GM21381 (cell line): ENCODE data around the gene SSX2.
"Not testable (repeated sequence)": the region's sequence is repeated elsewhere in the genome, so short reads cannot be mapped to it uniquely, and the experiment has no call there.

Source experiments
- ATAC-seq: cut with Tn5 transposase; IDR thresholded peaks from one replicate; pipeline ENCODE4 v1.9.1; 2021; ENCODE audit warnings: mild to moderate bottlenecking, moderate library complexity; ENCODE audit not compliant: unreplicated experiment

Gene SSX2, protein sequence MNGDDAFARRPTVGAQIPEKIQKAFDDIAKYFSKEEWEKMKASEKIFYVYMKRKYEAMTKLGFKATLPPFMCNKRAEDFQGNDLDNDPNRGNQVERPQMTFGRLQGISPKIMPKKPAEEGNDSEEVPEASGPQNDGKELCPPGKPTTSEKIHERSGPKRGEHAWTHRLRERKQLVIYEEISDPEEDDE

DNA sequence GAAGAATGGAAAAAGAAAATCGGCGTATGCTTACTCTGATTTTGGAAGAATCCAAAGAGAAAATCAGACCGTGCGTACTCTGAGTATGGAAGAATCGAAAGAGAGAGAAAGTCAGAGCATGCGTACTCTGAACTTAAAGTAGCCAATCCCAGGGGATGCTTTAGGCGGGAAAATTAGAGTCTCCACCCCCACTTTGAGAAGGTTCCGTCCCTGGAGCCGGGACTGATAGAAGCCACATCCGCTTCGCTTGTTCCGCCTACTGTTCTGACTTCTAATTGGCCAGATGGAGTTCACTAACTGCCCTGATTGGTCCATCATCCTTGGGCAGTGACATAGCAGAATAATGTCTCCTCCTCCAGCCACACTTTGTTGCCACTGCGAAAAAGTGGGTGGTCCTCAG lies at the start of gene SSX2:
SSX2 (minus strand) TSS at position 101 of the 400 bp plus-strand sequence. CDS start 1,429 bp downstream, outside the sequence.
- not testable (repeated sequence) for ATAC-seq

DNA sequence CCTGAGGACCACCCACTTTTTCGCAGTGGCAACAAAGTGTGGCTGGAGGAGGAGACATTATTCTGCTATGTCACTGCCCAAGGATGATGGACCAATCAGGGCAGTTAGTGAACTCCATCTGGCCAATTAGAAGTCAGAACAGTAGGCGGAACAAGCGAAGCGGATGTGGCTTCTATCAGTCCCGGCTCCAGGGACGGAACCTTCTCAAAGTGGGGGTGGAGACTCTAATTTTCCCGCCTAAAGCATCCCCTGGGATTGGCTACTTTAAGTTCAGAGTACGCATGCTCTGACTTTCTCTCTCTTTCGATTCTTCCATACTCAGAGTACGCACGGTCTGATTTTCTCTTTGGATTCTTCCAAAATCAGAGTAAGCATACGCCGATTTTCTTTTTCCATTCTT lies 44.0 kb upstream of the SSX2 start, which contains the start of gene SSX2B:
SSX2B (plus strand) TSS at position 301 of the 400 bp plus-strand sequence. CDS start 1,429 bp downstream, outside the sequence.
- not testable (repeated sequence) for ATAC-seq

DNA sequence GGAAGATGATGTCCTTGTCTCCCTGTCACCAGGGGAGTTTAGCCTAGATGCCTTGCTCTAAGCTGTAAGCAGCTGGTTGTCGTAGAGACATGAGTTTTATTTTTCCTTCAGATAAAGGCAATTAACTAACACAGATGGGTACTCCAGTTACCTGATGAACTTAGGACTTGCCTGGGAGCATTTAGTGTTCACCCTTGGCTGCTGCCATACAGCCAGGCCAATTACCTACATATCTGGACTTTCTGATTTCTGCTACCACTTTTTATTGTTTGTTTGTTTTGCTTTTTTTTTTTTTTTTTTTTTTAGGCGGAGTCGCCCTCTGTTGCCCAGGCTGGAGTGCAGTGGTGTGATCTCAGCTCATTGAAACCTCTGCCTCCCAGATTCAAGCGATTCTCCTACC lies 14.9 kb downstream of the SSX2 start:
- not testable (repeated sequence) for ATAC-seq

DNA sequence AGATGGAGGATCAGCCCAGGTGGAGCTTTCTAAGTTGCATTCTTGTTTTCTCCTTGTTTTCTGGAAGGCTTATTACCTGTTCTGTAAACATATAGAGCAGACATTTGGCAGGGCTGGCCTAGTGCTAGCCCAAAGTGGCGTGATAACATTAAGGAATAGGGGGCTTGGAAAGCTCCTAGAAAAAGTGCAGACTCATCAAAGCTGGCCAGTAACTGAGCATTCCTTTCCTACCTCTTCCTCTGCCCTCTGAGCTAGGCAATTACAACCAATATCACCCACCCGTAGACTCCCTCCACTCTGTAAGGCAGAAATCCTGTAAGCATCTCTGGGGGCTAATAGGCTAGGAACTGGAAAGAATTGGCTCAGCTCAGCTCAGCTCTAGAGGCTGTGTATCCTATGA lies 44.8 kb downstream of the SSX2 start:
- ATAC-seq, result not testable (repeated sequence)

DNA sequence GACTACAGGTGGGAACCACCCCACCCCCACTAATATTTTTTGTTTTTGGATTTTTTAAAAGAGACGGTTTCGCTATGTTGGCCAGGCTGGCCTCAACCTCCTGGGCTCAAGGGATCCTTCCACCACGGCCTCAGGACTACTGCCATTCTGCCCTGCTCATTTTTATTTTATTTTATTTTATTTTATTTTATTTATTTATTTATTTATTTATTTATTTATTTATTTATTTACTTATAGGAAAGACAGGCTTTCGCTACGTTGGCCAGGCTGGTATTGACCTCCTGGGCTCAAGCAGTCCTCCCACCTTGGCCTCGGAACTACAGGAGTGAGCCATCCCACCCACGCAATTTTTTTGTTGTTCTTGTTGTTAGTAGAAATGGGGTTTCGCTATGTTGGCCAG lies 51.5 kb downstream of the SSX2 start:
- ATAC-seq, result not testable (repeated sequence)

DNA sequence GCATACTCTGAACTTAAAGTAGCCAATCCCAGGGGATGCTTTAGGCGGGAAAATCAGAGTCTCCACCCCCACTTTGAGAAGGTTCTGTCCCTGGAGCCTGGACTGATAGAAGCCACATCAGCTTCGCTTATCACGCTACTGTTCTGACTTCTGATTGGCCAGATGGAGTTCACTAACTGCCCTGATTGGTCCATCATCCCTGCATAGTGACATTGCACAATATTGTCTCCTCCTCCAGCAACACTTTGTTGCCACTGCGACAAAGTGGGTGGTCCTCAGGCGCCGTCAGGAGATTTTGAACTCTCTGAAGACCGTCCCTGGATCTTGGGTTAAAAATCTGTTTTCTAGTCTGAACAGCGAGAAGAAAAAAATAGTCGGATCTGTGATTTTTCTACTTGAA lies 52.2 kb downstream of the SSX2 start, which contains the start of gene SSX7:
SSX7 (minus strand) TSS at position 101 of the 400 bp plus-strand sequence. CDS start 1,428 bp downstream, outside the sequence.
- ATAC-seq, result not testable (repeated sequence)

DNA sequence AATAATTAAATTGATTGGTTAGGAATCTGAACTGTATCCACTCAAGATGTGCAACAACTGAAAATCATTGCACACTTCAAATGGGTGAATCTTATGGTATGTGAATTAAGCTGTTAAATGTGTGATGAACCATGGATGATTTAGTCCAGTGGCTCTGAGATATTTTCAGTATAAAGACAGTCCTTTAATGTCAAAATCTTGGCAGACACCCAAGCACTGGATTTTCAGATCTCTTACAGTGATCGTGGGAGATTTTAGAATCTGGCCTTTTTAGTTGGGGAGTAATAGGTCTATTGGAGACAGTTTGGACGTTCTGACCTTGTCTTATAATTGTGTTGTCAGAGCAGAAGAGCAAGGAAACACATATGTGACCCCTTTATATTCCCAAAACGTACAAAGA lies 56.3 kb downstream of the SSX2 start:
- not testable (repeated sequence) for ATAC-seq

DNA sequence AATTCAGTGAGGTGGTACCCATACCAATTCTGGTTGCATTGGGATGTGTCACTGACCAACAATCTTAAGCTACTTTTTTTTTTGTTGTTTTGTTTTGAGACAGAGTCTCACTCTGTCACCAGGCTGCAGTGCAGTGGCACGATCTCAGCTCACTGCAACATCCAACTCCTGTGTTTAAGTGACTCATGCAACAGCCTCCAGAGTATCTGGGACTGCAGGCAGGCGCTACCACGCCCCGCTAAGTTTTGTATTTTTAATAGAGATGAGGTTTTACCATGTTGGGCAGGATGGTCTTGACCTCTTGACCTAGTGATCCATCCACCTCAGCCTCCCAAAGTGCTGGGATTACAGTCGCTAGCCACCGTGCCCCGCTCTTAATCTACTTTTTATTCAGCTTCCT lies 58.0 kb downstream of the SSX2 start:
- ATAC-seq, result not testable (repeated sequence)
